ENCODE results near the gene SMAD4. TPM values are rescaled to one million over a fixed set of nuclear protein-coding genes. Genes with fewer than 3 reads are reported as not detected.
A peak's percentile ranks its signal among the peaks of the same experiment; 100 is the strongest.

The SMAD4 gene
- total RNA-seq, 1 experiment from 2014 or later = 19.7 TPM

GRCh38 chr18:51010218-51010617 is 19.8 kb upstream of the SMAD4 start:
- Histone ChIP-seq H3K79me2 (ENCODE audit: low read length) (no peaks in the 10 kb centered on the region), H3F3A (ENCODE audit: low read length, unreplicated experiment) (no peaks in the 10 kb centered on the region), H3K27me3 (ENCODE audit: low read length) (no peaks in the 10 kb centered on the region), H3K4me1 (ENCODE audit: insufficient read depth, low read length) (no peaks in the 10 kb centered on the region), H4K20me1 (ENCODE audit: low read length) (no peaks in the 10 kb centered on the region), H3K27ac (ENCODE audit: low read length) (no peak overlapping the region), H3K36me3 (ENCODE audit: low read depth, low read length) (no peaks in the 10 kb centered on the region), H3K9me3 (ENCODE audit: low read length) (no peaks in the 10 kb centered on the region), H3K9me2 (replicated peaks; ENCODE audit: low read length) (no peaks in the 10 kb centered on the region), H3K4me3 (ENCODE audit: low read length) (no peak overlapping the region), H3K9ac (ENCODE audit: low read length) (no peak overlapping the region), H2AFZ (ENCODE audit: low read length) (no peak overlapping the region), H3K4me2 (ENCODE audit: low read length) (no peak overlapping the region)
- ChIA-PET POLR2A (ENCODE audit: unreplicated experiment) (no interaction called here), CTCF (interaction anchor here (0.6 kb wide), 1 partner anchor 29 kb away, joined by 3 read pairs; no protein-coding TSS in a partner anchor)
- no peak for DNase-seq
- ATAC-seq = no peak
- intact Hi-C loops (cut with micrococcal nuclease) = no loop called here
- TF ChIP-seq, protein P1, sequence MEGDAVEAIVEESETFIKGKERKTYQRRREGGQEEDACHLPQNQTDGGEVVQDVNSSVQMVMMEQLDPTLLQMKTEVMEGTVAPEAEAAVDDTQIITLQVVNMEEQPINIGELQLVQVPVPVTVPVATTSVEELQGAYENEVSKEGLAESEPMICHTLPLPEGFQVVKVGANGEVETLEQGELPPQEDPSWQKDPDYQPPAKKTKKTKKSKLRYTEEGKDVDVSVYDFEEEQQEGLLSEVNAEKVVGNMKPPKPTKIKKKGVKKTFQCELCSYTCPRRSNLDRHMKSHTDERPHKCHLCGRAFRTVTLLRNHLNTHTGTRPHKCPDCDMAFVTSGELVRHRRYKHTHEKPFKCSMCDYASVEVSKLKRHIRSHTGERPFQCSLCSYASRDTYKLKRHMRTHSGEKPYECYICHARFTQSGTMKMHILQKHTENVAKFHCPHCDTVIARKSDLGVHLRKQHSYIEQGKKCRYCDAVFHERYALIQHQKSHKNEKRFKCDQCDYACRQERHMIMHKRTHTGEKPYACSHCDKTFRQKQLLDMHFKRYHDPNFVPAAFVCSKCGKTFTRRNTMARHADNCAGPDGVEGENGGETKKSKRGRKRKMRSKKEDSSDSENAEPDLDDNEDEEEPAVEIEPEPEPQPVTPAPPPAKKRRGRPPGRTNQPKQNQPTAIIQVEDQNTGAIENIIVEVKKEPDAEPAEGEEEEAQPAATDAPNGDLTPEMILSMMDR (conservative IDR thresholded peaks at IDR 0.05; ENCODE audit: low read depth, low read length) = no peak
- no peak for TF ChIP-seq EZH2 (IDR thresholded peaks at IDR 0.05; ENCODE audit: low read length, unreplicated experiment)
- TF ChIP-seq EZH2phosphoT487 (IDR thresholded peaks at IDR 0.05; ENCODE audit: borderline replicate concordance, low read length) = no peak
- BruUV-seq (replicated peaks) = no TSS peak

DNA sequence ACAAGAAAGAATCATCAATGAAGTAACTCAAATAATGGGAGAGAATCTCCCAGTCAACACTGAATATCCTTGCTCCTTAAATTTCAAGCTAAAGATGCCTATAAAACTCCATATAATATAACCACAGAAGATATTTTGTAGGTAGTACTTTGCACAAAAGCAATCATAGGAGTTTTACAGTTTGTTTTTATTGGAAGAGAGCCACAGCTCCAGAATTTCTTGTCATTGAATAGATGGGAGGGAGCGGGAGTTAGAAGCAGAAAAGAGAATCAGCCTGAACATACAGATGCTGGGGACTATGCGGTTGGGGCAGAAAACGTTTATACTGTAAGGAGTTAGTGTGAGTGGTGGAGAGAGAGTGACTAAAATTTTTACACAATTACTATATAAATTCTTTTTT is 18.3 kb upstream of the SMAD4 start:
- Histone ChIP-seq H3F3A (ENCODE audit: low read length, unreplicated experiment) (no peaks in the 10 kb centered on the region), H3K36me3 (ENCODE audit: low read depth, low read length) (no peaks in the 10 kb centered on the region), H3K4me3 (ENCODE audit: low read length) (no peak overlapping the region), H3K9ac (ENCODE audit: low read length) (no peak overlapping the region), H2AFZ (ENCODE audit: low read length) (no peak overlapping the region), H3K9me2 (replicated peaks; ENCODE audit: low read length) (no peaks in the 10 kb centered on the region), H3K4me2 (ENCODE audit: low read length) (no peak overlapping the region), H3K27ac (ENCODE audit: low read length) (no peak overlapping the region), H3K4me1 (ENCODE audit: insufficient read depth, low read length) (no peaks in the 10 kb centered on the region), H3K27me3 (ENCODE audit: low read length) (no peaks in the 10 kb centered on the region), H3K79me2 (ENCODE audit: low read length) (no peaks in the 10 kb centered on the region), H4K20me1 (ENCODE audit: low read length) (no peaks in the 10 kb centered on the region), H3K9me3 (ENCODE audit: low read length) (no peaks in the 10 kb centered on the region)
- intact Hi-C loops (cut with micrococcal nuclease) = no loop called here
- BruUV-seq (replicated peaks) = no TSS peak
- no peak for DNase-seq
- CTCF ChIA-PET = no interaction called here
- no peak for TF ChIP-seq EZH2 (IDR thresholded peaks at IDR 0.05; ENCODE audit: low read length, unreplicated experiment)
- TF ChIP-seq, protein P1 (conservative IDR thresholded peaks at IDR 0.05; ENCODE audit: low read depth, low read length) = no peak
- TF ChIP-seq EZH2phosphoT487 (IDR thresholded peaks at IDR 0.05; ENCODE audit: borderline replicate concordance, low read length) = no peak
- peak; percentile 64 for ATAC-seq
- POLR2A ChIA-PET (ENCODE audit: unreplicated experiment) = no interaction called here

- no peaks in the 10 kb centered on the region for H3K36me3 ChIP-seq (ENCODE audit: low read depth, low read length)
- ATAC-seq = no peak
- DNase-seq = no peak
- no peaks in the 10 kb centered on the region for H3K79me2 ChIP-seq (ENCODE audit: low read length)
- no peak overlapping the region for H3K9ac ChIP-seq (ENCODE audit: low read length)
- intact Hi-C loops (cut with micrococcal nuclease) = no loop called here
- no peak overlapping the region for H3K4me3 ChIP-seq (ENCODE audit: low read length)
- no peak overlapping the region for H3K4me2 ChIP-seq (ENCODE audit: low read length)
- no TSS peak for BruUV-seq (replicated peaks)
- H4K20me1 ChIP-seq (ENCODE audit: low read length) = no peaks in the 10 kb centered on the region
- H3K4me1 ChIP-seq (ENCODE audit: insufficient read depth, low read length) = no peaks in the 10 kb centered on the region
- TF ChIP-seq EZH2phosphoT487 (IDR thresholded peaks at IDR 0.05; ENCODE audit: borderline replicate concordance, low read length) (no peak), EZH2 (IDR thresholded peaks at IDR 0.05; ENCODE audit: low read length, unreplicated experiment) (no peak)
- TF ChIP-seq, protein P1 (conservative IDR thresholded peaks at IDR 0.05; ENCODE audit: low read depth, low read length) = no peak
- no peaks in the 10 kb centered on the region for H3F3A ChIP-seq (ENCODE audit: low read length, unreplicated experiment)
- no peak overlapping the region for H2AFZ ChIP-seq (ENCODE audit: low read length)
- no peaks in the 10 kb centered on the region for H3K9me2 ChIP-seq (replicated peaks; ENCODE audit: low read length)
- CTCF ChIA-PET = no interaction called here
- H3K27me3 ChIP-seq (ENCODE audit: low read length) = no peaks in the 10 kb centered on the region
- no peak overlapping the region for H3K27ac ChIP-seq (ENCODE audit: low read length)
- POLR2A ChIA-PET (ENCODE audit: unreplicated experiment) = no interaction called here
- no peaks in the 10 kb centered on the region for H3K9me3 ChIP-seq (ENCODE audit: low read length)
These were observed 17.6 kb upstream of the SMAD4 start for GRCh38 chr18:51012441-51012840.

Measured in PC-3 (cell line).